Esophagus muscularis mucosa (tissue), 4 donors: ENCODE measurements around the gene SEMA6D.

ENCODE experiments used
- CTCF ChIP-seq, 3 experiments: fragments of 200-600 bp in 2 of 3; fragments of 450-650 bp in 1 of 3; sonication (generic) in 2 of 3; IDR thresholded peaks; one replicate each; pipeline ENCODE4 v1.5.1; 2017 to 2019; ENCODE audit warnings: antibody characterized with exemption in 3 of 3, mild to moderate bottlenecking in 2 of 3, moderate library complexity in 1 of 3
- EP300 ChIP-seq: sonication (generic); formaldehyde crosslinking; IDR thresholded peaks from one replicate; pipeline ENCODE4 v1.6.1; 2017; ENCODE audit warnings: antibody characterized with exemption
- POLR2A ChIP-seq: fragments of 450-650 bp; IDR thresholded peaks from one replicate; pipeline ENCODE4 v1.6.1; 2017; ENCODE audit warnings: antibody characterized with exemption, moderate library complexity, mild to moderate bottlenecking, low read depth
- POLR2AphosphoS5 ChIP-seq, 2 donors: sonication (generic); formaldehyde crosslinking; IDR thresholded peaks; one replicate each; pipeline ENCODE4 v1.6.1; 2017; ENCODE audit warnings: antibody characterized with exemption in 2 of 2

DNA sequence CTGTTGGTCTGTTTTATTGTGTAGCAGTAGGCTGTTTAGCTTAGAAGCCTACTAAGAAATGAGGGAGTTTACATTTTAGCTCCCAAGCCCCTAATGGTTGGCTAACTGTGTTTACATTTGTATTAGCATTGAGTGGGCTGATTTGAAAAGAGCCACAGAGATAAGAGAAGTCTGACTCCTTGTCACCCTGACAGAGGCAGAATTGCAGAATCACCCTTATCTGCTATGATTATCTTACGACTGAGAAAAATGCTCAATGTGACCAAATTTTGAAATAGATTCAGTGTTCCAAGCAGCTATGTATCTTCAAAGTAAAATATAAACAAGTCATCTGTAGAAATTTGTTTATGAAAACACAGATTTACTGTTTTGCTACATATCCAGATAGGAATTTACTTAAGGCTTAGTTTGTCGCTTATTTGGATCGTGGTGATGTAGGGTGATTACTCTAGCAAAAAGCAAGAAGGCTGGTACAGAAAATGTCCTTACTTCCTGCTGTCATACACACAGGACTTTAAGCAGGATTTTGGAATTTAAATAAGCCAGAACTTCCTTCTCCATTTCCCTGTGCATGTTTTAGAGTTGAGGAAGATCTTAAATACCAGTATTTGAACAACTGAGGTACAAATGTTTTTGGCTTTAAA, 19.0 kb downstream of the SEMA6D start:
- TF ChIP-seq CTCF (IDR thresholded peaks at IDR 0.05) (no peak), POLR2A (no peak), POLR2AphosphoS5 (IDR thresholded peaks at IDR 0.05) (no peak), EP300 (no peak)
